Measurements from ENCODE around the gene CAVIN2.

- no peak for TF ChIP-seq EZH2 (IDR thresholded peaks at IDR 0.05; ENCODE audit: borderline replicate concordance, low read length)
- TF ChIP-seq, protein P1, sequence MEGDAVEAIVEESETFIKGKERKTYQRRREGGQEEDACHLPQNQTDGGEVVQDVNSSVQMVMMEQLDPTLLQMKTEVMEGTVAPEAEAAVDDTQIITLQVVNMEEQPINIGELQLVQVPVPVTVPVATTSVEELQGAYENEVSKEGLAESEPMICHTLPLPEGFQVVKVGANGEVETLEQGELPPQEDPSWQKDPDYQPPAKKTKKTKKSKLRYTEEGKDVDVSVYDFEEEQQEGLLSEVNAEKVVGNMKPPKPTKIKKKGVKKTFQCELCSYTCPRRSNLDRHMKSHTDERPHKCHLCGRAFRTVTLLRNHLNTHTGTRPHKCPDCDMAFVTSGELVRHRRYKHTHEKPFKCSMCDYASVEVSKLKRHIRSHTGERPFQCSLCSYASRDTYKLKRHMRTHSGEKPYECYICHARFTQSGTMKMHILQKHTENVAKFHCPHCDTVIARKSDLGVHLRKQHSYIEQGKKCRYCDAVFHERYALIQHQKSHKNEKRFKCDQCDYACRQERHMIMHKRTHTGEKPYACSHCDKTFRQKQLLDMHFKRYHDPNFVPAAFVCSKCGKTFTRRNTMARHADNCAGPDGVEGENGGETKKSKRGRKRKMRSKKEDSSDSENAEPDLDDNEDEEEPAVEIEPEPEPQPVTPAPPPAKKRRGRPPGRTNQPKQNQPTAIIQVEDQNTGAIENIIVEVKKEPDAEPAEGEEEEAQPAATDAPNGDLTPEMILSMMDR (conservative IDR thresholded peaks at IDR 0.05 in 1 of 2, IDR thresholded peaks at IDR 0.05 in 1 of 2; ENCODE audit: extremely low read depth in 1 of 2, insufficient read depth in 1 of 2, low read depth in 1 of 2, low read length in 2 of 2): no peak
These were observed 51.2 kb downstream of the CAVIN2 start for GRCh38 chr2:191795715-191796114.

Measured in mammary epithelial cell (primary cell).